ENCODE data around the gene RRAS.

Gene RRAS

DNA sequence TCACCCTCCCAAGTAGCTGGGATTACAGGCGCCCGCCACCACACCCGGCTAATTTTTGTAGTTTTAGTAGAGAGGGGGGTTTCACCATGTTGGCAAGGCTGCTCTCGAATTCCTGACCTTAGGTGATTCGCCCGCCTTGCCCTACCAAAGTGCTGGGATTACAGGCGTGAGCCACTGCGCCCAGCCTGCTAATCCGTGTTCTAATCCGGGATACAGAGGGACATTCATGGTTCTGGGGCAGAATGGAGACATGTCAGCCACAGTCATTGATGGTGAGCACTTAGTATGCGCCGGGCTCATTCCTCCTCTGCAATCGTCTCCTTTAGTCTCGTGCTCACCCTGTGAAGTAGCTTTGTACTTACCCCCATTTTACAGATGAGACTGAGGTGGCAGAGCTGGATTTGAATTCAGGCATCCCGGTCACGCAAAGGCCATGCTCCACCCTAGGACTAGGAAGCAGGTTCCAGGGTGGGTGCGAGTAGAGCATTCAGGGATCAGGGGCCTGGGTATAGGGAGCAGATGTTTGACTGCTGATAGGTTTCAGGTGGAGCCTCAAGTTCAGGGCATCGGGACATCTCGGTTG, 8.2 kb downstream of the RRAS start:
- H3K27ac ChIP-seq (replicated peaks), result no peak overlapping the region

DNA sequence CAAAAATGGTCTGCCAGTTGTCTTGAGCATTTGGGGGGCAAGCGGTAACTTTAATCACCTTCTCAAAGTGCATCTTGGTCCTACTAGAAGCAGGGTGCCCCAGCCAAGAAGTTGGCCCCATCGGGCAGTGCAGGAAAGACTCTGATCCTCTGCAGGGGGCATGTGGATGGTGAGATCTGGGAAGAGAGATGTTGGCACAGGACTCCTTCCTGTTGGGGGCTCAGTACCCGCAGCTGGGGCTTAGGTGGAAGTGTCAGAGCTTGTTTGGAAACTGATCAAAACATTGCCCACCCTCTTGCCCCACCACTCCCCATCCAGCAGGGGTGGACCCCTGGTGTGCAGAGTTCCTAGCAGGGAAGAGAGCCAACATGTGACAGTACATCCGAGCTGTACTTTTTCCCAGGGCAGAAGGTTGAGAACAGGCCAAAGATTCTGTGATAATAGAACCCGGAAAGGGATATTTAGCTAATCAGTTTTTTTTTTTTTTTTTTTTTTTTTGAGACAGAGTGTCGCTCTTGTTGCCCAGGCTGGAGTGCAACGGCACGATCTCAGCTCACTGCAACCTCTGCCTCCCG, 8.8 kb downstream of the RRAS start:
- TF ChIP-seq GABPA (IDR thresholded peaks at IDR 0.05; ENCODE audit: low read depth) (no peak), POLR2AphosphoS5 (IDR thresholded peaks at IDR 0.05; ENCODE audit: low read depth) (peak; percentile 58)
- Histone ChIP-seq H3K27me3 (ENCODE audit: insufficient read depth, poor library complexity, severe bottlenecking) (no peaks in the 10 kb centered on the region), H3K4me3 (replicated peaks; ENCODE audit: insufficient read depth, low read length) (no peak overlapping the region), H3K27ac (replicated peaks) (no peak overlapping the region)
- no peak for DNase-seq (ENCODE audit: low read depth in 1 of 2, low spot score in 1 of 2)

More for the DNA sequence above, 8.2 kb downstream of the RRAS start:
- TF ChIP-seq CTCF (IDR thresholded peaks at IDR 0.05; ENCODE audit: insufficient read depth, low read length), result no peak
- TF ChIP-seq, protein P1, sequence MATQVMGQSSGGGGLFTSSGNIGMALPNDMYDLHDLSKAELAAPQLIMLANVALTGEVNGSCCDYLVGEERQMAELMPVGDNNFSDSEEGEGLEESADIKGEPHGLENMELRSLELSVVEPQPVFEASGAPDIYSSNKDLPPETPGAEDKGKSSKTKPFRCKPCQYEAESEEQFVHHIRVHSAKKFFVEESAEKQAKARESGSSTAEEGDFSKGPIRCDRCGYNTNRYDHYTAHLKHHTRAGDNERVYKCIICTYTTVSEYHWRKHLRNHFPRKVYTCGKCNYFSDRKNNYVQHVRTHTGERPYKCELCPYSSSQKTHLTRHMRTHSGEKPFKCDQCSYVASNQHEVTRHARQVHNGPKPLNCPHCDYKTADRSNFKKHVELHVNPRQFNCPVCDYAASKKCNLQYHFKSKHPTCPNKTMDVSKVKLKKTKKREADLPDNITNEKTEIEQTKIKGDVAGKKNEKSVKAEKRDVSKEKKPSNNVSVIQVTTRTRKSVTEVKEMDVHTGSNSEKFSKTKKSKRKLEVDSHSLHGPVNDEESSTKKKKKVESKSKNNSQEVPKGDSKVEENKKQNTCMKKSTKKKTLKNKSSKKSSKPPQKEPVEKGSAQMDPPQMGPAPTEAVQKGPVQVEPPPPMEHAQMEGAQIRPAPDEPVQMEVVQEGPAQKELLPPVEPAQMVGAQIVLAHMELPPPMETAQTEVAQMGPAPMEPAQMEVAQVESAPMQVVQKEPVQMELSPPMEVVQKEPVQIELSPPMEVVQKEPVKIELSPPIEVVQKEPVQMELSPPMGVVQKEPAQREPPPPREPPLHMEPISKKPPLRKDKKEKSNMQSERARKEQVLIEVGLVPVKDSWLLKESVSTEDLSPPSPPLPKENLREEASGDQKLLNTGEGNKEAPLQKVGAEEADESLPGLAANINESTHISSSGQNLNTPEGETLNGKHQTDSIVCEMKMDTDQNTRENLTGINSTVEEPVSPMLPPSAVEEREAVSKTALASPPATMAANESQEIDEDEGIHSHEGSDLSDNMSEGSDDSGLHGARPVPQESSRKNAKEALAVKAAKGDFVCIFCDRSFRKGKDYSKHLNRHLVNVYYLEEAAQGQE (IDR thresholded peaks at IDR 0.05; ENCODE audit: insufficient replicate concordance, low read depth), result no peak
- no peak; the same call in 1 of the 2 replicates for TF ChIP-seq POLR2AphosphoS5 (IDR thresholded peaks at IDR 0.05; ENCODE audit: low read depth)
- no peak for TF ChIP-seq SPI1 (IDR thresholded peaks at IDR 0.05; ENCODE audit: borderline replicate concordance, low read depth)
- Histone ChIP-seq H3K4me3 (replicated peaks; ENCODE audit: insufficient read depth, low read length) (no peak overlapping the region), H3K27me3 (ENCODE audit: insufficient read depth, poor library complexity, severe bottlenecking) (no peaks in the 10 kb centered on the region)
- DNase-seq (ENCODE audit: low read depth in 1 of 2, low spot score in 1 of 2), result no peak

DNA sequence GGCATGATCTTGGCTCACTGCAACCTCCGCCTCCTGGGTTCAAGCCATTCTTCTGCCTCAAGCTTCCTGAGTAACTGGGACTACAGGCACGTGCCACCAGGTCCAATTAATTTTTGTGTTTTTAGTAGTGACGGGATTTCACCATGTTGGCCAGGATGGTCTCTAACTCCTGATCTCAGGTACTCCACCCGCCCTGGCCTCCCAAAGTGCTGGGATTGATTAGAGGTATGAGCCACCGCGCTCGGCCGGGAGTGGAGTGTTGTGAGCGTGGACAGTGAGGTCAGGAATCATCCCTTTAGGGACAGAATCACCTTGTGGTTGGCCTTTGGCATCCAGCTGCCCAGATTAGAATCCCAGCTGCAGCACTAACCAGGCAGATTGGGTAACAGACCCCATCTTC, 10.3 kb downstream of the RRAS start:
- Histone ChIP-seq H3K27me3 (ENCODE audit: insufficient read depth, poor library complexity, severe bottlenecking) (no peaks in the 10 kb centered on the region), H3K4me3 (replicated peaks; ENCODE audit: insufficient read depth, low read length) (no peak overlapping the region), H3K27ac (replicated peaks) (no peak overlapping the region)
- TF ChIP-seq GABPA (IDR thresholded peaks at IDR 0.05; ENCODE audit: low read depth), result no peak
- TF ChIP-seq, protein P1 (IDR thresholded peaks at IDR 0.05; ENCODE audit: insufficient replicate concordance, low read depth), result no peak
- TF ChIP-seq POLR2AphosphoS5 (IDR thresholded peaks at IDR 0.05; ENCODE audit: low read depth), result no peak
- no peak for TF ChIP-seq SPI1 (IDR thresholded peaks at IDR 0.05; ENCODE audit: borderline replicate concordance, low read depth)
- TF ChIP-seq CTCF (IDR thresholded peaks at IDR 0.05; ENCODE audit: insufficient read depth, low read length), result no peak
- no peak for DNase-seq (ENCODE audit: low read depth in 1 of 2, low spot score in 1 of 2)

- Histone ChIP-seq H3K27me3 (ENCODE audit: insufficient read depth, poor library complexity, severe bottlenecking) (no peaks in the 10 kb centered on the region), H3K27ac (replicated peaks) (no peak overlapping the region), H3K4me3 (replicated peaks; ENCODE audit: insufficient read depth, low read length) (no peak overlapping the region)
- DNase-seq (ENCODE audit: low read depth in 1 of 2, low spot score in 1 of 2), result no peak
- no peak for TF ChIP-seq POLR2AphosphoS5 (IDR thresholded peaks at IDR 0.05; ENCODE audit: low read depth)
- TF ChIP-seq SPI1 (IDR thresholded peaks at IDR 0.05; ENCODE audit: borderline replicate concordance, low read depth), result no peak
- TF ChIP-seq, protein P1 (IDR thresholded peaks at IDR 0.05; ENCODE audit: insufficient replicate concordance, low read depth), result no peak
- TF ChIP-seq CTCF (IDR thresholded peaks at IDR 0.05; ENCODE audit: insufficient read depth, low read length), result no peak
- TF ChIP-seq GABPA (IDR thresholded peaks at IDR 0.05; ENCODE audit: low read depth), result no peak
Observed at GRCh38 chr19:49626226-49626625, 13.7 kb downstream of the RRAS start.
